GM13977 (cell line): ENCODE results near the gene LENG9.
"Not testable (repeated sequence)": the region's sequence is repeated elsewhere in the genome, so short reads cannot be mapped to it uniquely, and the experiment has no call there.

Experiments used
- DNase-seq: peaks from one replicate; pipeline ENCODE4 v3.0.0; 2012; ENCODE audit warnings: low spot score
- CTCF ChIP-seq: IDR thresholded peaks from 2 replicates; pipeline ENCODE4 v1.5.1; 2012; ENCODE audit warnings: mild to moderate bottlenecking, control low read depth; ENCODE audit not compliant: insufficient read depth; ENCODE audit errors: extremely low read depth, missing control alignments
- in situ Hi-C: fragments of 300-500 bp; cut with MboI; formaldehyde crosslinking; loops from one replicate; pipeline ENCODE4 v1.12.0; 2022; ENCODE audit warnings: low sequenced_read_pairs, low pct_unique_long_range_greater_than_20kb, mixed read lengths, inconsistent platforms; ENCODE audit not compliant: unreplicated experiment

The LENG9 gene

GRCh38 chr19:54493967-54494585 is 30.5 kb upstream of the LENG9 start:
- no peak for DNase-seq
- in situ Hi-C loops: loop anchor here (25.0 kb wide), 1 partner anchor 418 kb away; the partner anchor contains the start of gene NCR1
- no peak for TF ChIP-seq CTCF

- DNase-seq: not testable (repeated sequence)
Observed at GRCh38 chr19:54493056-54493455, 29.5 kb upstream of the LENG9 start.

GRCh38 chr19:54492568-54492967 is 29.0 kb upstream of the LENG9 start:
- in situ Hi-C loops: loop anchor here (25.0 kb wide), 1 partner anchor 420 kb away; the partner anchor contains the start of gene NCR1
- no peak for TF ChIP-seq CTCF
- no peak for DNase-seq

More at GRCh38 chr19:54493056-54493455, 29.5 kb upstream of the LENG9 start:
- in situ Hi-C loops: loop anchor here (25.0 kb wide), 1 partner anchor 419 kb away; the partner anchor contains the start of gene NCR1

- in situ Hi-C loops: loop anchor here (10.0 to 25.0 kb wide), 2 partner anchors 165 to 423 kb away; partner anchors contain the start of gene NCR1
- no peak for DNase-seq
- TF ChIP-seq CTCF: no peak
Observed at GRCh38 chr19:54489766-54490165, 26.2 kb upstream of the LENG9 start.

GRCh38 chr19:54489341-54489740 is 25.8 kb upstream of the LENG9 start:
- DNase-seq: no peak
- in situ Hi-C loops: loop anchor here (10.0 to 25.0 kb wide), 2 partner anchors 165 to 423 kb away; partner anchors contain the start of gene NCR1
- TF ChIP-seq CTCF: no peak

GRCh38 chr19:54485851-54486250 is 22.3 kb upstream of the LENG9 start:
- in situ Hi-C loops: loop anchor here (10.0 to 25.0 kb wide), 2 partner anchors 169 to 426 kb away; partner anchors contain the start of gene NCR1
- no peak for DNase-seq
- no peak for TF ChIP-seq CTCF

- no peak for DNase-seq
- in situ Hi-C loops: loop anchor here (10.0 to 25.0 kb wide), 2 partner anchors 170 to 428 kb away; partner anchors contain the start of gene NCR1
- TF ChIP-seq CTCF: no peak
Observed at GRCh38 chr19:54484451-54484850, 20.9 kb upstream of the LENG9 start.
